Measurements from ENCODE around the gene PRSS36. TPM values are rescaled to one million over a fixed set of nuclear protein-coding genes. Genes with fewer than 3 reads are reported as not detected.

The PRSS36 gene
- total RNA-seq, 1 experiment from 2014 or later: 1.3 TPM

- peaks cover 71% of the 10 kb centered on the region for H3K36me3 Mint-ChIP-seq
- H3K27ac Mint-ChIP-seq: no peak overlapping the region
- POLR2A ChIA-PET: interaction anchor here (1.3 kb wide), 1 partner anchor 15 kb away, joined by 7 read pairs; the partner anchor contains the start of gene FUS
- DNase-seq (ENCODE audit: low spot score): no peak
- no peaks in the 10 kb centered on the region for H3K27me3 Mint-ChIP-seq (ENCODE audit: low read depth)
- no peak overlapping the region for H3K4me3 Mint-ChIP-seq
- no peak for ATAC-seq
- TF ChIP-seq TP53 (CRISPR knock-in tag; IDR thresholded peaks at IDR 0.05) (no peak), SMAD4 (CRISPR knock-in tag; IDR thresholded peaks at IDR 0.05) (no peak), ATF6 (CRISPR knock-in tag; IDR thresholded peaks at IDR 0.05) (no peak), MYBL2 (CRISPR knock-in tag; IDR thresholded peaks at IDR 0.05) (no peak), TEAD1 (CRISPR knock-in tag; IDR thresholded peaks at IDR 0.05) (no peak), ERG (CRISPR knock-in tag; IDR thresholded peaks at IDR 0.05) (no peak), ZNF121 (CRISPR knock-in tag; IDR thresholded peaks at IDR 0.05) (no peak), CDX4 (CRISPR knock-in tag; IDR thresholded peaks at IDR 0.05; ENCODE audit: borderline replicate concordance) (no peak), ZBTB43 (CRISPR knock-in tag; IDR thresholded peaks at IDR 0.05) (no peak)
- no peaks in the 10 kb centered on the region for H3K9me3 Mint-ChIP-seq
- H3K4me1 Mint-ChIP-seq: peaks cover 7% of the 10 kb centered on the region; the same call in 1 of the 2 replicates
- CTCF ChIA-PET: no interaction called here
These were observed 45.0 kb upstream of the PRSS36 start for GRCh38 chr16:31194898-31195297.

- Mint-ChIP-seq H3K27me3 (ENCODE audit: low read depth) (no peaks in the 10 kb centered on the region), H3K27ac (no peak overlapping the region), H3K4me3 (no peak overlapping the region), H3K36me3 (peaks cover 75% of the 10 kb centered on the region), H3K9me3 (no peaks in the 10 kb centered on the region), H3K4me1 (no peaks in the 10 kb centered on the region)
- DNase-seq (ENCODE audit: low spot score) (no peak), ATAC-seq (no peak)
- CTCF ChIA-PET: interaction anchor here (1.1 kb wide), 1 partner anchor 189 kb away, joined by 3 read pairs; no protein-coding TSS in a partner anchor
- POLR2A ChIA-PET: interaction anchor here (0.7 to 1.5 kb wide), 3 partner anchors 8 to 163 kb away, joined by 4 to 7 read pairs (median 5); partner anchors contain the start of genes FUS and PYCARD
- TF ChIP-seq ZNF423 (CRISPR knock-in tag; IDR thresholded peaks at IDR 0.05) (no peak), CTCF (IDR thresholded peaks at IDR 0.05) (no peak), USF2 (CRISPR knock-in tag; IDR thresholded peaks at IDR 0.05) (no peak), MYBL2 (CRISPR knock-in tag; IDR thresholded peaks at IDR 0.05) (no peak), JAZF1 (CRISPR knock-in tag; IDR thresholded peaks at IDR 0.05) (no peak), GTF2I (CRISPR knock-in tag; conservative IDR thresholded peaks at IDR 0.05) (no peak), ZNF121 (CRISPR knock-in tag; IDR thresholded peaks at IDR 0.05) (no peak), ARID4B (CRISPR knock-in tag; IDR thresholded peaks at IDR 0.05; ENCODE audit: borderline replicate concordance) (no peak), ERG (CRISPR knock-in tag; IDR thresholded peaks at IDR 0.05) (no peak), FOXP1 (CRISPR knock-in tag; IDR thresholded peaks at IDR 0.05; ENCODE audit: borderline replicate concordance) (no peak), HMGA2 (CRISPR knock-in tag; IDR thresholded peaks at IDR 0.05) (no peak), NFYB (CRISPR knock-in tag; conservative IDR thresholded peaks at IDR 0.05; ENCODE audit: low read depth) (no peak), ZNF317 (CRISPR knock-in tag; IDR thresholded peaks at IDR 0.05; ENCODE audit: borderline replicate concordance, low read depth) (no peak)
These were observed 44.0 kb upstream of the PRSS36 start for GRCh38 chr16:31193874-31194273.
